Measurements from ENCODE around the gene MCM7.

The MCM7 gene

DNA sequence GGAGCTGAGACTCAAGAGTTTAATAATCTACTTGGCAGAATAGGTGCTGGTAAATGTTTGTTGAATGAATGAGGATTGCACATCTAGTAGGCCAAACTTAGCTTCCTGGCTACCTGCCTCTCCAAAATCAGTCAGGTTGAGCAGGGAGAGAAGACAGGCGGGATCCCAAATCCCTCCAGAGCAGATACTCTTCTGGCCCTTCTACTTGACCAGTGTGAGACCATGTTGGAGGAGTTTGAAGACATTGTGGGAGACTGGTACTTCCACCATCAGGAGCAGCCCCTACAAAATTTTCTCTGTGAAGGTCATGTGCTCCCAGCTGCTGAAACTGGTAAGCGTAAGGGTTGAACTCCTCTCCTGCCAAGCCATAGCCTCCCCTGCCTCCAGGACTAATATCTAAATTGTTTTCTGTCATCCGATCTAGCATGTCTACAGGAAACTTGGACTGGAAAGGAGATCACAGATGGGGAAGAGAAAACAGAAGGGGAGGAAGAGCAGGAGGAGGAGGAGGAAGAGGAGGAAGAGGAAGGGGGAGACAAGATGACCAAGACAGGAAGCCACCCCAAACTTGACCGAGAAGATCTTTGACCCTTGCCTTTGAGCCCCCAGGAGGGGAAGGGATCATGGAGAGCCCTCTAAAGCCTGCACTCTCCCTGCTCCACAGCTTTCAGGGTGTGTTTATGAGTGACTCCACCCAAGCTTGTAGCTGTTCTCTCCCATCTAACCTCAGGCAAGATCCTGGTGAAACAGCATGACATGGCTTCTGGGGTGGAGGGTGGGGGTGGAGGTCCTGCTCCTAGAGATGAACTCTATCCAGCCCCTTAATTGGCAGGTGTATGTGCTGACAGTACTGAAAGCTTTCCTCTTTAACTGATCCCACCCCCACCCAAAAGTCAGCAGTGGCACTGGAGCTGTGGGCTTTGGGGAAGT, 23.4 kb upstream of the MCM7 start:
- DNase-seq (ENCODE audit: extremely low spot score, insufficient read length, low read depth) = no peak
- no peak for FAIRE-seq

DNA sequence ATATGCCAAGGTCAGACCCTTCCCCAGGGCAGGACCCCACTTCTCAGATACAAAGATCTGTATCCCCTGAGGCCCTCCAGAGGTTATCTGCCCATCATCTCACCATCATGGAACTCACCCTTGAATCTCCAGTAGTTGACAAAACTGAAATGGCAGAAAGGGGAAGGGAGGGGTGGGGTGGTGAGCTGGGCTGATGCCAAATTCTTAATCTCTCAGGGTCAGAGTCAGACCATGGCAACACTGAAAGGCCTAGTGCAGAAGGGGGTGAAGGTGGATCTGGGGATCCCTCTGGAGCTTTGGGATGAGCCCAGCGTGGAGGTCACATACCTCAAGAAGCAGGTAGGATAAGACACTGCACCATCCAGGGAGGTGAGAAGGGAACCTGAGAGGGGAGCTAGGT, 21.4 kb upstream of the MCM7 start:
- FAIRE-seq (no peak), DNase-seq (ENCODE audit: extremely low spot score, insufficient read length, low read depth) (no peak)

DNA sequence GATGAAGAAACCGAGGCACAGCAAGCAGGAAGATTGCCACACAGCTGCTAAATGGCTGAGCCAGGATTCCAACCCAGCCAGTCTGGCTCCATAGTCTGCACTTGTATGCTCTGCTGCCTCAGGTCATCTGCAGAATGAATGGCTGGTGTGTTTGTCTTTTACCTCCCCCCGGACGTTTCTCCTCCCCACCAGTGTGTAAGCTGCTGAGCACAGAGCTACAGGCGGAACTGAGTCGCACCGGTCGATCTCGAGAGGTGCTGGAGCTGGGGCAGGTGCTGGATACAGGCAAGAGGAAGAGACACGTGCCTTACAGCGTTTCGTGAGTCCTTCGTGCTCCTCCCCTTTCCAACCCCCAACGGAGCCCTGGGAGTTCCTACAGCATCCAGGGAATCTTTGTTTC, 20.9 kb upstream of the MCM7 start:
- no peak for DNase-seq (ENCODE audit: extremely low spot score, insufficient read length, low read depth)
- no peak for FAIRE-seq

DNA sequence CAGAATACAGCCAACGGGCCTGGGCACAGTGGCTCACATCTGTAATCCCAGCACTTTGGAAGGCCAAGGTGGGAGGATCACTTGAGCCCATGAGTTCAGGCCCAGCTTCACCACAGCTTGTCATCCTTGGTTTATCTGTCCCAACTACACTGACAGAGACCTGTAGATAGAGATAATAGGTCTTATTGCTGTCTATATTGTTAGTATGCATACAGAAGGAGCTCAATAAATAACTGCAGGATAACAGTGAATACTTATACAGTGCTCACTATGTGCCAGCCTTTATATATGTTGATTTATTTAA, 19.5 kb upstream of the MCM7 start:
- no peak for FAIRE-seq
- no peak for DNase-seq (ENCODE audit: extremely low spot score, insufficient read length, low read depth)

DNA sequence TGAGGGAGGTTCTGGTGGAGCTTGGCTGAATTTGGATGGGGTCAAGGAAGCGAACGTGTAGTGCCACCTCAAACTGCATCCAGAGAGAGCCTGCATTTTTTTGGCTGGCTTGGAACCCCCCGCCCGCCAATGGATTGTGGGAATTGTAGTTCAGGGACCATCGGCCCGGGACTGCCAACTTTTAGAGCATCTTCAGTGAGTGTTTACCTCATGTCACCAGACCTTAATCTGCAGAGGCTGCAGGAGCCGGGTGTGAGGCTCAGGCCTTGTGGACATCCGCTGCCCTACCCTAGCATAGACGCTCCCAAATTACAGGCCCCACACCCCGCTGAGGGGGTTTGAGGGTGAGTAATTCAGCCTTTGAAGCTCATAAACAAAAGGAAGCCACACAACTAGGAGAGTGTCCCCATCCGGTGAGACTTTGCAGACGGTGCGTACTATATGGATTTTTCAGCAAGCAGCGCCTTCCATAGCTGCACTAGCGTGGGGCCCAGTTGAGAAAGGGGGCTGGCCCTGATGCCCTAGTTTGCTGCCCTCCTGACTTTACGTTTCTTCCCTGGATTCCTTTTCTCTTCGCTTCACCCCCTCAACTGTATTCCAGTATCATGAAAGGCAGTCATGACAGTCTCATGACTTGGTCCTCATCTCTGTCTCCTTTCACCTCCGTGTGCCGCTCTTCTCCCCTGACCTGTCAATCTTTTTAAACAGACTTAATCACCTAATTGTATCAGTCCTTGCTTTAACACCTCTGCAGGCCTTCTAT, 19.0 kb upstream of the MCM7 start:
- DNase-seq (ENCODE audit: extremely low spot score, insufficient read length, low read depth) (peak; percentile 42), FAIRE-seq (peak; percentile 46)

DNA sequence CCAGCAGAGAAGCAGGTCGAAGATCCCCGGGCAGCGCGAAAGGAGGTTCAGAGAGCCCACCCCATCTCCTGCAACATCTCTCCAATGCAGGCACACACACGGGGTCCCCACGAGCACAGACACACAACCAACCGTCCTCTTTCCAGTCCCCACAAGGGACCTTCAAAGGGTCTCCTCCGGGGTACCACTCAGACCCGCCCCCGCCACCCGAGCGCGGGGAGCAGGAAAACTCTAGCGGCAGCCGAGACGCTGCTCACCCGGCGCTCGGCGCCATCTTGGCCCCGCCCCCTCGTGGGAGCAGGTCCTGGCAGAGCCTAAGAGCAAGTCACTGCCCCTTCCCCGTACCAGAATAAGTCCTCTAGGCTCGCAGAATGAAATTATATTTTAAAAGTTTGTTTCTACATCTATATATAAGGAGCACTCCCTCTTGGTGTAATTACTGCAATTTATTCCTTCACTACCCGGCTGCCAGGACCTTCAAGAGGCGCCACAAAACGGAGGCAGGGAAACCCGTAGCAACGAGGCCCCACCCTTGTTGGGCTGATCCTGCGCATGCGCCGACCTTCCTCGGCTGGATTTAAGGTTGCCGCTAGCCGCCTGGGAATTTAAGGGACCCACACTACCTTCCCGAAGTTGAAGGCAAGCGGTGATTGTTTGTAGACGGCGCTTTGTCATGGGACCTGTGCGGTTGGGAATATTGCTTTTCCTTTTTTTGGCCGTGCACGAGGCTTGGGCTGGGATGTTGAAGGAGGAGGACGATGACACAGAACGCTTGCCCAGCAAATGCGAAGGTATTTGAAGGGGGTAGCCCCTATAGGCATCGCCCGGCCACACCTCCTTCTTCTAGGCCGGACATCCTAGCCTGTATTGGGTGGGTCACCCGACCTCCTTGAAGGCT, 18.1 kb upstream of the MCM7 start, which contains the start of the genes CNPY4 and TAF6:
Gene CNPY4 (plus strand): TSS at position 563 of the 898 bp plus-strand sequence. CDS start 111 bp downstream, at position 674.
Gene TAF6 (minus strand): TSS at position 287 of the 898 bp plus-strand sequence. CDS start 5,149 bp downstream, outside the sequence.
- FAIRE-seq (peak; percentile 87), DNase-seq (ENCODE audit: extremely low spot score, insufficient read length, low read depth) (peak; percentile 98)

DNA sequence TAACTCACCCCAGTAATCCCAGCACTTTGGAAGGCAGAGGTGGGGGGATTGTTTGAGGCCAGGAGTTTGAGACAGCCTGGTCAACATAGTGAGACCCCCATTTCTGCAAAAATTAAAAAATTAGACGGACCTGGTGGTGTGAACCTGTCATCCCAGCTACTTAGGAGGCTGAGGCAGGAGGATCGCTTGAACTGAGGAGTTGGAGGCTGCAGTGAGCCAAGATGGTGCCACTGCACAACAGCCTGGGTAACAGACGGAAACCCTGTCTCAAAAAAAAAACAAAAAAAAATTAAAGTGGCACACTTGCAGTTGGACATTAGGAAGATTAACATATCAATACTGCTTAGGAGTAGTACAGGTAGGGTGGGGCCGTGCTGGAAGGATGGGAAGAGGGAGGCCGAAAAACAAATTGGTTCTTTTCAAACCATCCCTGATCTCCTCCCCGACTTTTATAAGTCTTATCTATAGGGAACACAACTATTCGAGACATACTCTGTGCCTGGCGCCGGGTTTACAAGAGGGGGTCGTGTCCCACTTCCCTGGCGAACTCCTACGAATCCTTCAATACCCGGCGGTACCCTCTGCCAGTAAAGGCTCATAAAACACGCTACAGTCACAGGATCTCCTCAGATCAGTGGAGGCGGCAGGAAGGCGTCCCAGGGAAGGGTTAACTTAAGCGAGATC, 17.3 kb upstream of the MCM7 start:
- FAIRE-seq (no peak), DNase-seq (ENCODE audit: extremely low spot score, insufficient read length, low read depth) (no peak)

DNA sequence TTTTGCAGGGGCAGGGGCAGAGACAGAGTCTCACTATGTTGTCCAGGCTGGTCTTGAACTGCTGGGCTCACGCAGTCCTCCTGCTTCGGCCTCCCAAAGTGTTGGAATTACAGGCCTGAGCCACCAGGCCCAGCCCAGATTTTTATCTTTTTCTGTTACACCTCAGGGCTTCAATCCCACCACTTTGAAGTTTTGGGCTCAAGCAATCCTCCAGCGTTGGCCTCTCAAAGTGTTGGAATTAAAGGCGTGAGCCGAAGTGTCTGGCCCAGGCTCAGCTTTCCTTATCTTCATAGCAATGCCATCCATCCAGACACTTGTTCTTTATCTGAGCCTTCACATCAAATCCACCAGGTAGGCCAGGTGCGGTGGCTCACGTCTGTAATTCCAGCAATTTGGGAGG, 13.8 kb upstream of the MCM7 start:
- FAIRE-seq = no peak
- no peak for DNase-seq (ENCODE audit: extremely low spot score, insufficient read length, low read depth)

DNA sequence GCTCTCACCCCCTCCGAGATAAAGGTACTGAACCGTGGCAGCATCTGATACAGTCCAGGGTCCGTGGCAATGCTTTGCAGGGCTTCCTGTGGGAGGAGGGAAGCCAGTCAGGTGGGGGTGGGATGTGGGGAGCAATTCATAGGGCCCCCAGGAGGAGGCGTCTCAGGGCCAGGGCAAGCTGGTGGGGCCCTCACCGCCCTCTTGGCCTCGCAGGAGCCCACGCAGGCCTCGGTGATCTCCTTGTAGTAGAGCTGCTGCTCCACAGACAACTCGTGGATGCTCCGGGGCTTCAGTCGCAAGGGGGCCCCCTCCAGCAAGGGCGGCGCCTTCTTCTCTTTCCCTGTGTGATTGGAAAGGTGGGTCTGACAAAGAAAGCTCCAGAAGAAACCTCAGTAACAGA, 10.7 kb upstream of the MCM7 start:
- no peak for FAIRE-seq
- DNase-seq (ENCODE audit: extremely low spot score, insufficient read length, low read depth) = no peak

DNA sequence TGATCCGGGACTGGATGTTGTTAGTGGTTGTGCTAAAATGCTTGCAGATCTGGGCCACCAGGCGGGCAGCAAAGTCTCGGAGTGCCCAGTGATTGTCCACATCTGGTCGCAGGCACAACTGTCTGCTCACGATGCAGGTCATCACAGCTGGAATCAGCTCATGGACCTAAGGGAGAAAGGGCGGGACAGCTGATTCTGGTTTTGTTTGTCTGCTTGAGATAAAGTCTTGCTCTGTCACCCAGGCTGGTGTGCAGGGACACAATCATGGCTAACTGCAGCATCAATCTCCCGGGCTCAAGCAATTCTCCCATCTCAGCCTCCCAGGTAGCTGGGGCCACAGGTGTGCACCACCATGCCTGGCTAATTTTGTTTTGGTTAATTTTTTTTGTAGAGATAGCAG, 10.0 kb upstream of the MCM7 start:
- DNase-seq (ENCODE audit: extremely low spot score, insufficient read length, low read depth) (no peak), FAIRE-seq (no peak)

DNA sequence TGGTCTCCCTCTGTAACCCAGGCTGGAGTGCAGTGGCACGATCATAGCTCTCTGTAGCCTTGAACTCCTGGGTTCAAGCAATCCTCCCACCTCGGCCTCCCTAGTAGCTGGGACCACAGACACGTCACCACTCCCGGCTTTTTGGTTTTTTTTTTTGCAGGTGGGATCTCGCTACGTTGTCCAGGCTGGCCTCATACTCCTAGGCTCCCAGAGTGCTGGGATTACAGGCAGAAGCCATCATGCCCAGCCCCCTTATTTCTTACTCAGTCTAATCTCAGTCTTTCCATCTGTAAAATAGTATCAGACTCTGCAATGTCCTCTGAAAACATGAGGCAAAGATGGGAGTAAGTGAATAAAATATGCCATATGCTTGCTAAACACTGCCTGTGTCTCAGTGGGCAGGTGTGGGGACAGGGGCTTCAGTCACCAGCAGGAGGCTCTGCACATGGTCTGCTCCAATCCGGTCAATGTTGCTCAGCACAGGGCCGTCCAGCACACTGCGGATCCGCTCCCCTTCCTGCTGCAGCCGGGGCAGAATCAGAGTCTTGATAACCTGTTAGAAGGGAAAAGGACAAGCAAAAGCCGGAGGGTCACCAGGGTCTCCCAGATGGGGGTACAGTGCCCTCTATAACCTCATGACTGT, 8.4 kb upstream of the MCM7 start:
- no peak for FAIRE-seq
- no peak for DNase-seq (ENCODE audit: extremely low spot score, insufficient read length, low read depth)

DNA sequence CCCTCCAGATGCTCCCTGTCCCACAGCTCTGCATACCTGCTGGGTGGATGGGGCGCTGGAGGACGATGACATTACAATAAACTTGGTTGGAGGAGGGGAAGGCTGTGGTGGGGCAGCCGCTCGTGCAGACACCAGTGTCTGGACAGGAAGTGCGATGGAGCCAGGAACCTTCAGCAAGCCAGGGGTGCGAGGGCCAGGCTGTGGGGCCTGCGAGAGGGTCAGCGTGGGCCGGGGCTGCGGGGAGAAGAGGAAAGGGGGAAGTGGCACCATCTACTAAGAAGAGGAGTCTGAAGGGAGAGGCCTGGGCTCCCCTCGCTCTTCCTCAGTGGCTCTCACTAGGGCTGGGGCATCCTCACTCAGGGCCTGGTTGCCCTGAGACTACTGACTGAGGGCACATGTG, 6.7 kb upstream of the MCM7 start:
- FAIRE-seq (no peak), DNase-seq (ENCODE audit: extremely low spot score, insufficient read length, low read depth) (no peak)

DNA sequence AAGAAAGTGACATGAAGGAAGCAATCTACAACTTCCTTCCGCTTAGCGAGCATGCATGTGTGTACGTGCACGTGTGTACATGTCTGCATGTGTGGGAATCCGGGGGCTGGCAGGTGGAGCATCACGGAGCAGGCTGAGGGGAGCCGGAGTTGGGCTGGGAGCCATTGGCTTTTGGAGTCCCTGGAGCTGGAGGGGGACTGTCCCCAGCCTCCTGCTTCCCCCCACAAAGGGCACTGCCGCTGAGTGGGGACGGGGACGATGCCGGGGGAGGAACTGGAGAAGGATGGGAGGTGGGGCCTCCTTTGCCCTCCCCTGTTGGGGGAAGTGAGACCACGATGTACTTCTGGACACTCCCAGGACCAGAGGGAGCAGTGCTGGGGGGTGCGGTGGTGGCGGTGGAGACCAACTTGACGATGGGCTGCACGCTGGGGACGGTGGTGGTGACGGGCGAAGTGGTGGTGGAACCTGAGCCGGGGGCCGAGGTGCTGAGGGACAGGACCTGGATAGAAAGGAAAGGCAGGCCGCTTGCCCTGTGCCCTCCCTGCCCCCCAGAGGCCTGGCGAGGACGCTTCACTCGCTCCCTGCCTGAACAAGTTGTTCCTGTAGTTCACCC, 6.0 kb upstream of the MCM7 start:
- FAIRE-seq (no peak), DNase-seq (ENCODE audit: extremely low spot score, insufficient read length, low read depth) (no peak)

DNA sequence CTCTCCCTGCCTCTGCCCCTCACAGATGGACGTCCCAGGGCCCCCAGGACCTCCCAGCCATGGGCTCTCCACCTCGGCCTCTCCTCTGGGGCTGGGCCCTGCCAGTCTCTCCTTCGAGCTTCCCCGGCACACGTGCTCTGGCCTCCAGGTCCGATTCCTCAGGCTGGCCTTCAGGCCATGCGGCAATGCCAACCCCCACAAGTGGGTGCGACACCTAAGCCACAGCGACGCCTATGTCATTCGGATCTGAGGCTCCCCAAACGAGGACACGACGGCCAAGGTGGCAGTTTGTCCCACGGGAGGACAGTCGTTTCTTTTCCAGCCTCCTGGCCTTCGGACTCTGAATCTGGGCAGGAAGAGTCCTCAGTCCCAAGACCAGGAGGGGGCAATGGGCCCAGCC, 5.4 kb upstream of the MCM7 start:
- FAIRE-seq (no peak), DNase-seq (ENCODE audit: extremely low spot score, insufficient read length, low read depth) (no peak)

DNA sequence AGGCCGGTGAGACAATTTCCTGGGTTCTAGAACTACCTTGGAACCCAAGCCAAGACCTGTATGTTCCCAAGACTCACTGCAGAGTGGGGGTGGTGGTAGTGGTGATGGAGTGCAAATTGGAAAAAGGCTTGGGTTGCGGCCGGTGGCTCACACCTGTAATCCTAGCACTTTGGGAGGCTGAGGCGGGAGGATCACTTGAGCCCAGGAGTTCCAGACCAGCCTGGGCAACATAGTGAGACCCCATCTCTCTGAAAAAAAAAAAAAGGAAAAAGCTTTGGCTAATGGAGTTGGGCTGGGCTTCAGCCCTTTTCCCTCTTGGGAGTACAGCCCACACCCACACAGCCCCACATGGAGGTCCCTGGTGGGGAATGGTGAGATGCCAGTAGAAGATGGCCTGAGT, 4.3 kb upstream of the MCM7 start:
- no peak for FAIRE-seq
- no peak for DNase-seq (ENCODE audit: extremely low spot score, insufficient read length, low read depth)

DNA sequence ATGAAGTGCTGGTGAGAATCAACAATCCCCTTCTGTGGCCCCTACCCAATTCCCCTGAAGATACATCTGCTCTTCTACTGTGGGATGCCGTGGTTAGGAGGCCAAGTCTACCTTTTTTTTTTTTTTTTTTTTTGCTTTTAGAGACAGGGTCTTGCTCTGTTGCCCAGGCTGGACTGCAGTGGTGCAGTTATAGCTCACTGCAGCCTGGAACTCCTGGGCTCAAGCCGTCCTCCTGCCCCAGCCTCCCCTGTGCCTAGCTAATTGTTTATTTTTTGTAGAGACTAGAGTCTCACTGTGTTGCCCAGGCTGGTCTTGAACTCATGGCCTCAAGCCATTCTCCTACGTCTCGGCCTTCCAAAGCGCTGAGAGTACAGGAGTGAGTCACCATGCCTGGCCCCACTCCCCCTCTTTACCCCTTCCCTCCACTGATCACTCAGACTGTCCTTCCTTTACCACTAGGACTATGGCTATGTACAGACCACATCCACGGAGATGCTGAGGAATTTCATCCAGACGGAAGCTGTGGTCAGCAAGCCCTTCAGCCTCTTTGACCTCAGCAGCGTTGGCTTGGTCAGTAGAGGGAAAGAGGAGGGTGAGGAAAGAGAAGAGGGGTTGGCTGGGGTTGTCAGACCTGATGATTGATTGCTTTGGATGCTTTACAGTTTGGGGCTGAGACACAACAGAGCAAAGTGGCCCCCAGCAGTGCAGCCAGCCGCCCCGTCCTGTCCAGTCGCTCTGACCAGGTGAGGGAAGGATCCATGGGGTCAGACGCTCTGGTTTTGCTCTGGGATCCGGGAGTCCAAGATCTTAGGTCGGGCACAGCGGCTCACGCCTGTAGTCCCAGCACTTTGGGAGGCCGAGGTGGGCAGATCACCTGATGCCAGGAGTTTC, 2.0 kb upstream of the MCM7 start:
- DNase-seq (ENCODE audit: extremely low spot score, insufficient read length, low read depth) = no peak
- FAIRE-seq = no peak

DNA sequence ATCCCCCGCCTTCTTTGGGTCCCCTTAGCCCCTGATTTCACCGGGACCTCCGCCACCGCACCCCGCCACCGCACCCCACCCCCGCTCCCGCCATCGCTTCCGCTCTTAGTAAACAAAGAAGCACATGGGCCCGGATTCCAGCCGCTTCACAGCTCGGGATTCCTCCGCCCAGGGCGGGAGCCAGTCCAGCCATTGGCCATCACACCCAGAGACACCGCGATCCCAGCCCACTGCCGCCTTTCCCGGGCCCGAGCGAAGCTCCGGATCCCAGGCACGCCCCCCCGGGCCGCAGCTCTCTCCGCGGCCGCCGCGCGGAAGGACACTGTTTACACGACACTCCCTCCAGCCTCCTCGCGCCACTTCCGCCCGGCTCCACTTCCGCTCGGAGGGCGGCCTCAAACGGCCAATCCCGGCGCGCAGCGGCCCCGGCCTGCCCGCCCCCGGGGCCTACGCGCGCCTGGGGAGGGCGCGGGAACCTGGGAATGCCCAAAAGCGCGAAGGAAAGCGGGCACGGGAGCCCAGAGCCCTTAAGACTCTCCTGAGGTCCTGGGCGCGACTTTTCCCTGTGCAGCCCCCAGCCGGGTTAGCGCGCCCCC, 679 bp downstream of the MCM7 start:
- FAIRE-seq = peak; percentile 77
- peak; percentile 86 for DNase-seq (ENCODE audit: extremely low spot score, insufficient read length, low read depth)

DNA sequence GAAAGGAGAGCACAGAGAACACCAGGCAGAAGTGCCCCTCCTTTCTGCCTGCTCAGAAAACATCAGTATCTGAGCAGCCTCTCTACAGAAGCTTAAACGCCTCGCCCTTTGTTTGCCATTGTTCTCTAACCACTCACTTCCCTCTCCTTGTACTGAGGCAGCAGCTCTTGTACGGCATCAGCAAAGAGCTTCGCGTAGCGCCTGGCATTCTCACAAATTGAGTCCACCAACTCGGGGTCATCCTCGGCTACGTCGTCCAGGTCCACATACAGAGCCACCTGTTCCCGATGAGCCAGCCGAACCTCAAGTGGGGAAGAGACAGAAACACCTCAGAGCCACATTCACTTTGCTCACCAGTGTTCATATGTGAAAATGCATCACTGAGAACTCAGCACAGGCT, 1.7 kb downstream of the MCM7 start:
- no peak for FAIRE-seq

More for the DNA sequence above, 1.7 kb downstream of the MCM7 start:
- DNase-seq (ENCODE audit: extremely low spot score, insufficient read length, low read depth) = no peak

All from GM18507 (cell line).